ENCODE results near the gene SLC13A3. TPM values are rescaled to one million over a fixed set of nuclear protein-coding genes. Genes with fewer than 3 reads are reported as not detected.

Gene SLC13A3
- total RNA-seq, 1 donor from 2014 or later, result 7.4 TPM

GRCh38 chr20:46547995-46548394 is 103.3 kb downstream of the SLC13A3 start:
- H3K4me1 Mint-ChIP-seq, result peaks cover 22% of the 10 kb centered on the region

GRCh38 chr20:46546936-46547335 is 104.3 kb downstream of the SLC13A3 start:
- no peak overlapping the region for H3K4me2 ChIP-seq
- H3K27me3 Mint-ChIP-seq (ENCODE audit: insufficient read depth, low read depth), result peaks cover 2% of the 10 kb centered on the region
- no peak overlapping the region for H3K4me3 ChIP-seq
- no peak for DNase-seq (ENCODE audit: low spot score)
- H3K9ac ChIP-seq, result no peak overlapping the region
- H3K4me1 ChIP-seq, result peaks cover 4% of the 10 kb centered on the region
- H3K27ac Mint-ChIP-seq, result no peak overlapping the region
- no peak overlapping the region for H3K4me3 Mint-ChIP-seq
- no peaks in the 10 kb centered on the region for H3K9me3 ChIP-seq (ENCODE audit: low read depth)
- H3K27ac ChIP-seq, result no peak overlapping the region
- H3F3A ChIP-seq (ENCODE audit: low read depth), result no peaks in the 10 kb centered on the region
- no peaks in the 10 kb centered on the region for H4K20me1 ChIP-seq (ENCODE audit: low read depth)
- no peak overlapping the region for H2AFZ ChIP-seq (replicated peaks)
- peaks cover 11% of the 10 kb centered on the region for H3K4me1 Mint-ChIP-seq
- no peaks in the 10 kb centered on the region for H3K36me3 ChIP-seq
- H3K27me3 ChIP-seq, result no peaks in the 10 kb centered on the region
- no peaks in the 10 kb centered on the region for H3K36me3 Mint-ChIP-seq
- no peaks in the 10 kb centered on the region for H3K9me3 Mint-ChIP-seq
- H3K79me2 ChIP-seq (ENCODE audit: low read depth), result no peaks in the 10 kb centered on the region
- TF ChIP-seq CTCF (IDR thresholded peaks at IDR 0.05), result no peak
- TF ChIP-seq EZH2 (IDR thresholded peaks at IDR 0.05), result no peak
- TF ChIP-seq EZH2phosphoT487 (IDR thresholded peaks at IDR 0.05), result no peak

More at GRCh38 chr20:46547995-46548394, 103.3 kb downstream of the SLC13A3 start:
- H3K4me2 ChIP-seq, result no peak overlapping the region
- TF ChIP-seq EZH2phosphoT487 (IDR thresholded peaks at IDR 0.05) (no peak), CTCF (IDR thresholded peaks at IDR 0.05) (no peak), EZH2 (IDR thresholded peaks at IDR 0.05) (no peak)
- no peak overlapping the region for H3K27ac ChIP-seq
- no peaks in the 10 kb centered on the region for H3F3A ChIP-seq (ENCODE audit: low read depth)
- no peak overlapping the region for H3K9ac ChIP-seq
- no peak overlapping the region for H2AFZ ChIP-seq (replicated peaks)
- no peak for DNase-seq (ENCODE audit: low spot score)
- Mint-ChIP-seq H3K27me3 (ENCODE audit: insufficient read depth, low read depth) (peaks cover 2% of the 10 kb centered on the region), H3K36me3 (no peaks in the 10 kb centered on the region), H3K4me3 (no peak overlapping the region), H3K9me3 (no peaks in the 10 kb centered on the region), H3K27ac (no peak overlapping the region)
- no peaks in the 10 kb centered on the region for H3K36me3 ChIP-seq
- H3K9me3 ChIP-seq (ENCODE audit: low read depth), result no peaks in the 10 kb centered on the region
- no peaks in the 10 kb centered on the region for H3K27me3 ChIP-seq
- H4K20me1 ChIP-seq (ENCODE audit: low read depth), result no peaks in the 10 kb centered on the region
- no peaks in the 10 kb centered on the region for H3K79me2 ChIP-seq (ENCODE audit: low read depth)
- no peak overlapping the region for H3K4me3 ChIP-seq
- H3K4me1 ChIP-seq, result peaks cover 9% of the 10 kb centered on the region

GRCh38 chr20:46546298-46546697 is 105.0 kb downstream of the SLC13A3 start:
- Histone ChIP-seq H3K9ac (no peak overlapping the region), H3F3A (ENCODE audit: low read depth) (no peaks in the 10 kb centered on the region), H3K4me2 (no peak overlapping the region), H3K4me3 (no peak overlapping the region), H2AFZ (replicated peaks) (no peak overlapping the region), H3K9me3 (ENCODE audit: low read depth) (no peaks in the 10 kb centered on the region), H3K27ac (no peak overlapping the region), H3K36me3 (no peaks in the 10 kb centered on the region), H3K27me3 (no peaks in the 10 kb centered on the region), H4K20me1 (ENCODE audit: low read depth) (no peaks in the 10 kb centered on the region), H3K79me2 (ENCODE audit: low read depth) (no peaks in the 10 kb centered on the region), H3K4me1 (no peaks in the 10 kb centered on the region)
- Mint-ChIP-seq H3K4me1 (peaks cover 5% of the 10 kb centered on the region), H3K9me3 (no peaks in the 10 kb centered on the region), H3K36me3 (no peaks in the 10 kb centered on the region), H3K4me3 (no peak overlapping the region), H3K27me3 (ENCODE audit: insufficient read depth, low read depth) (peaks cover 2% of the 10 kb centered on the region), H3K27ac (no peak overlapping the region)
- TF ChIP-seq EZH2phosphoT487 (IDR thresholded peaks at IDR 0.05), result no peak
- TF ChIP-seq CTCF (IDR thresholded peaks at IDR 0.05), result no peak
- no peak for TF ChIP-seq EZH2 (IDR thresholded peaks at IDR 0.05)
- no peak for DNase-seq (ENCODE audit: low spot score)

GRCh38 chr20:46545827-46546138 is 105.5 kb downstream of the SLC13A3 start:
- Histone ChIP-seq H3K9me3 (ENCODE audit: low read depth) (no peaks in the 10 kb centered on the region), H3K4me2 (no peak overlapping the region), H3K27ac (no peak overlapping the region), H3K9ac (no peak overlapping the region), H3K27me3 (no peaks in the 10 kb centered on the region), H3K4me3 (no peak overlapping the region), H3K79me2 (ENCODE audit: low read depth) (no peaks in the 10 kb centered on the region), H4K20me1 (ENCODE audit: low read depth) (no peaks in the 10 kb centered on the region), H3K4me1 (no peaks in the 10 kb centered on the region), H3K36me3 (no peaks in the 10 kb centered on the region), H3F3A (ENCODE audit: low read depth) (no peaks in the 10 kb centered on the region), H2AFZ (replicated peaks) (no peak overlapping the region)
- TF ChIP-seq CTCF (IDR thresholded peaks at IDR 0.05) (no peak), EZH2phosphoT487 (IDR thresholded peaks at IDR 0.05) (no peak), EZH2 (IDR thresholded peaks at IDR 0.05) (no peak)
- H3K4me1 Mint-ChIP-seq, result no peaks in the 10 kb centered on the region
- no peak overlapping the region for H3K4me3 Mint-ChIP-seq
- no peaks in the 10 kb centered on the region for H3K36me3 Mint-ChIP-seq
- H3K27ac Mint-ChIP-seq, result no peak overlapping the region
- no peak for DNase-seq (ENCODE audit: low spot score)
- H3K9me3 Mint-ChIP-seq, result no peaks in the 10 kb centered on the region
- no peaks in the 10 kb centered on the region for H3K27me3 Mint-ChIP-seq (ENCODE audit: insufficient read depth, low read depth)

All from neural progenitor cell (in vitro differentiated cells).